ENCODE results near the gene H19.

DNA sequence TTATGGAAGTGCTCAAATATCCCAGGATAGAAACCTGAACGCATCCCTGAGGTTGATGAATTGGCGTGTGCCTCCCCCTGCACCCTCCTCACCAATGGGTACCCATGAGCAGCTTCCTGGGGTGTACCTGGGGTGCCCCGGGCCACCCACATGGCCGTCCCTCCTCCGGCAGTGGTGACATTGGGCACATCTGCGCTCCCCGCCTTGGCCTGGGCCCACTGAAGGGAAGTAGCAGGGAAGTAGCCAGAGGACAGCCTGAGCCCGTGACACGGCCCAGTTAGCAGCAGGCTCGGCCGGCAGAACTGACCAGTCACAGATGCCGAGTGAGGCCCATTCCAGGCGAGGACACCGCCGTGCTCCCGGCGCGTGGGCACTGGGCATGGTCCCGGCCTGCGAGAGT is 33.8 kb downstream of the H19 start:
- TF ChIP-seq CEBPB (IDR thresholded peaks at IDR 0.05) (no peak), TAF1 (IDR thresholded peaks at IDR 0.05; ENCODE audit: low read depth) (no peak), YY1 (IDR thresholded peaks at IDR 0.05; ENCODE audit: low read depth) (no peak), FOXM1 (IDR thresholded peaks at IDR 0.05; ENCODE audit: borderline replicate concordance, low read depth) (no peak), TEAD4 (IDR thresholded peaks at IDR 0.05) (no peak), RAD21 (IDR thresholded peaks at IDR 0.05; ENCODE audit: low read depth) (no peak)
- TF ChIP-seq, protein P1, sequence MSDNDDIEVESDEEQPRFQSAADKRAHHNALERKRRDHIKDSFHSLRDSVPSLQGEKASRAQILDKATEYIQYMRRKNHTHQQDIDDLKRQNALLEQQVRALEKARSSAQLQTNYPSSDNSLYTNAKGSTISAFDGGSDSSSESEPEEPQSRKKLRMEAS (IDR thresholded peaks at IDR 0.05) = no peak
